ENCODE results near the gene ZNF133.

- TF ChIP-seq CTCF (conservative IDR thresholded peaks at IDR 0.05 in 1 of 2, IDR thresholded peaks at IDR 0.05 in 1 of 2; ENCODE audit: extremely low read depth in 1 of 2, insufficient read depth in 1 of 2, low read depth in 1 of 2, low read length in 2 of 2) = no peak
- no peak for TF ChIP-seq EZH2 (IDR thresholded peaks at IDR 0.05; ENCODE audit: borderline replicate concordance, low read length)
Measured at GRCh38 chr20:18359854-18360253, 71.5 kb downstream of the ZNF133 start.
